ENCODE data around the gene ANKRD17.
A peak's percentile ranks its signal among the peaks of the same experiment; 100 is the strongest.
"Not testable (repeated sequence)": the region's sequence is repeated elsewhere in the genome, so short reads cannot be mapped to it uniquely, and the experiment has no call there.

Gene ANKRD17, protein sequence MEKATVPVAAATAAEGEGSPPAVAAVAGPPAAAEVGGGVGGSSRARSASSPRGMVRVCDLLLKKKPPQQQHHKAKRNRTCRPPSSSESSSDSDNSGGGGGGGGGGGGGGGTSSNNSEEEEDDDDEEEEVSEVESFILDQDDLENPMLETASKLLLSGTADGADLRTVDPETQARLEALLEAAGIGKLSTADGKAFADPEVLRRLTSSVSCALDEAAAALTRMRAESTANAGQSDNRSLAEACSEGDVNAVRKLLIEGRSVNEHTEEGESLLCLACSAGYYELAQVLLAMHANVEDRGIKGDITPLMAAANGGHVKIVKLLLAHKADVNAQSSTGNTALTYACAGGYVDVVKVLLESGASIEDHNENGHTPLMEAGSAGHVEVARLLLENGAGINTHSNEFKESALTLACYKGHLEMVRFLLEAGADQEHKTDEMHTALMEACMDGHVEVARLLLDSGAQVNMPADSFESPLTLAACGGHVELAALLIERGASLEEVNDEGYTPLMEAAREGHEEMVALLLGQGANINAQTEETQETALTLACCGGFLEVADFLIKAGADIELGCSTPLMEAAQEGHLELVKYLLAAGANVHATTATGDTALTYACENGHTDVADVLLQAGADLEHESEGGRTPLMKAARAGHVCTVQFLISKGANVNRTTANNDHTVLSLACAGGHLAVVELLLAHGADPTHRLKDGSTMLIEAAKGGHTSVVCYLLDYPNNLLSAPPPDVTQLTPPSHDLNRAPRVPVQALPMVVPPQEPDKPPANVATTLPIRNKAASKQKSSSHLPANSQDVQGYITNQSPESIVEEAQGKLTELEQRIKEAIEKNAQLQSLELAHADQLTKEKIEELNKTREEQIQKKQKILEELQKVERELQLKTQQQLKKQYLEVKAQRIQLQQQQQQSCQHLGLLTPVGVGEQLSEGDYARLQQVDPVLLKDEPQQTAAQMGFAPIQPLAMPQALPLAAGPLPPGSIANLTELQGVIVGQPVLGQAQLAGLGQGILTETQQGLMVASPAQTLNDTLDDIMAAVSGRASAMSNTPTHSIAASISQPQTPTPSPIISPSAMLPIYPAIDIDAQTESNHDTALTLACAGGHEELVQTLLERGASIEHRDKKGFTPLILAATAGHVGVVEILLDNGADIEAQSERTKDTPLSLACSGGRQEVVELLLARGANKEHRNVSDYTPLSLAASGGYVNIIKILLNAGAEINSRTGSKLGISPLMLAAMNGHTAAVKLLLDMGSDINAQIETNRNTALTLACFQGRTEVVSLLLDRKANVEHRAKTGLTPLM (N-terminal part only)

GRCh38 chr4:73258686-73259570, at the start of gene ANKRD17:
TSS of gene ANKRD17 (minus strand) at chr4:73258798. CDS start at chr4:73258668, 130 bp downstream.
- DNase-seq (ENCODE audit: low read depth), result peak; percentile 82

- no peak for DNase-seq (ENCODE audit: low read depth)
These were observed 49.7 kb upstream of the ANKRD17 start for GRCh38 chr4:73308286-73308685.

DNA sequence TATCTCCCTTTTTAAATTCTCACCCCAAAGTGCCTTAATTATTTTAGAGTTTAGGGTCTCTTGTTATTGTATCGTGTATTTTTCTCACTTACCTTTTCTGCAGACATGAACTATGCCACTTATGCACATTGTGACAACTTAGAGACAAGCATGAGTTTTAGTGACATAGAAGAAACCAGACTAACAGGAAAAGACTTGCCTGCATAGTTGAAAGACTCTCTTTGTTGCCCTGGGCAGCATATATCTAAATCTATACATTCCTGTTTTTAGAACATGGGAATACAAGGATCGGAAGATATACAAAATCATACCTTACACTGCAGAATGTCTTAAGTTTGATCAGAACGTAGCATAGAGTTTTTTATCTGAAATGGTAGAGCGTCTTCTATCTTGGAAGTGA, 45.1 kb upstream of the ANKRD17 start:
- no peak for DNase-seq (ENCODE audit: low read depth)

DNA sequence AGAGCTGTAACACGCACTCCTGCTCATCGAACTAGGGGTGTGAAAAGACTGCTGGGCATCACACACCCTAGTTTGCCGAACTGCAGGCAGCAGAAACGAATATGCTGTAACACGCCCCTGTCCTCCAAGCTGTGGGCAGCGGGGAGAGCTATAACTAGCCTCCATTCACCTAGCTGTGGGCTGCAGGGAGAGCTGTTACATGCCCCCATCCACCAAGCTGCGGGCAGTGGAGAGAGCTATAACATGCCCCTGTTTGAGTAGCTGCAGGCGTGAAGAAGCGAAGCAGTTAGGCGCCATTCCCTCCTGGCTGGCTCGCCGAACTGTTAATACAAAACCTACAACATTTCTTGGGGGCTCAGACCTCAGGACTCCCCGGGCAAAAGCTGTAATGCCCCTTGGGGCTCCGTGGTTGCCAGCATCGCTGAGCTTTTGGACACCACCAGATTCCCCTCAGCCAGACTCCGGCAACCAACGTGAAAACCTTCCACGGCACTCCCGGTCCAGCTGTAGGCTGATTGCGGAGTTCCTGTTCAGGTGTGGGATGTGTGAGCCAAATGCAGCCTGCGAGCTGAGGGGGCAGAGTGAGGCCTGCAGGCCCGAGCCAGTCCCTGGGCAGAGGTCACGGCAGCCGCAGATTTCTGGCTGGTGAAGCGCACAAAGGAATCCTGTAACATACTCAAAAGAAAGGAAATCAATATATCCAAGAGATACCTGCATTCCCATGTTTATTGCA, 41.1 kb upstream of the ANKRD17 start:
- no peak for DNase-seq (ENCODE audit: low read depth)

- DNase-seq (ENCODE audit: low read depth), result not testable (repeated sequence)
These were observed 34.1 kb upstream of the ANKRD17 start for GRCh38 chr4:73292661-73293060.

- no peak for DNase-seq (ENCODE audit: low read depth)
These were observed 23.4 kb upstream of the ANKRD17 start for GRCh38 chr4:73281982-73282381.

GRCh38 chr4:73281396-73281795, 22.8 kb upstream of the ANKRD17 start:
- no peak for DNase-seq (ENCODE audit: low read depth)

- DNase-seq (ENCODE audit: low read depth), result no peak
These were observed 18.6 kb upstream of the ANKRD17 start for GRCh38 chr4:73277201-73277600.

DNA sequence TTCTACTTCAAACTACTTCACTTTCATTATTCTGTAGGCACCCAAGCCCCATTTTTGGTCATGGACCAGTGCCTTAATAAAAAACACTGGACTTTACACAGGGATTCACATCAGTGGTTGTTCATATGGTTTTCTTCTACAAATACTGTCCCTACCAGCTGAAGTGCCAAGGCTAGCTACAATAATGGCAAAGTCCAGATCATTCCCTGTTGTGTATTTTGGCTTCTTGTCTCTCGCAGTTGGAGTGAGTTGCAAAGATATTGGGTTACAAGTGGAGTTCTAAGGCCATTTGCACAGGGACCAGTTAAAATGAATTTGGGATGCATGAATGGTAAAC, 16.7 kb upstream of the ANKRD17 start:
- DNase-seq (ENCODE audit: low read depth), result no peak

GRCh38 chr4:73272816-73273215, 14.2 kb upstream of the ANKRD17 start:
- DNase-seq (ENCODE audit: low read depth), result no peak

DNA sequence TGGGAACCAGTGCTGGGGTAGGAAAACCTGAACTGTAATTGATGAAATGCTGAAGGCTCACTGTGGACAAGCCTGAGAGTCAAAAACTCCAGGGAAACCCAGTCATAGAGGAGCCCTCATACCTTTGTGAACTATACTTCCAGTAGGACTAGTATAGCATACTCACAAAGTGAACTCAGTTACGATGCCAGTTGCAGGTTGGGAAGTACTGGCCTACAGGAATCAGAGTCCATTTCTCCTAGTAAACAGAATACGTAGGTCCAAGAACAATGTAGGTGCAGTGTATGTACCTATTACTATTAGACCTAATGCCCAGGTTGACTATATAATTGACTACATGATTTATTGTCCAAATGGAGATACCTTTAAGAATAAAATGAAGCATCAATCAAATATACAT, 8.5 kb upstream of the ANKRD17 start:
- DNase-seq (ENCODE audit: low read depth), result no peak

DNA sequence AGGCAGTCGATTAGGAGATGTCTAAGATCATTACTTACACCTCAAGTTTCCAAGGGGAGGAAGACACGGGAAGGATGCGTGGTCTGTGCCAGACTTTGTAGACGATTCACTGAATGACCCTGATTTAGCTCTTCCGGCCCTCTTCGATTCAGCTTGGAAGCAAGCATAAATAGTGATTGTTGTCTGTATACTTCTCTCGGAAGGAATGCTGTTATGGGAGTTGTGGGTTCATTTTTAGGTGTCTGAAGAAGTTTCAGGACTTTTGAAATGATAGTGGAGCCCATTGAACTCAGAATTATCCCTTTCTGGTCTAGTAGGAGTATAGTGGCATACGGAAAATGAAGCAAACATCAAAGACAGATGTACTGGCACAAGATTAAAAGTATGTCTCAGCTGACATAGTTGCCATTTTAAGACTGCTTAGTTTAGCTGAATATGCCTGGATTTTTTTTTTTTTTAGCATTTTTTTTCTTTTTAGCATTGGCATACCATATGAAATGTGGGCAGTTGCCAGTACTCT, 1.0 kb upstream of the ANKRD17 start:
- DNase-seq (ENCODE audit: low read depth), result no peak

DNA sequence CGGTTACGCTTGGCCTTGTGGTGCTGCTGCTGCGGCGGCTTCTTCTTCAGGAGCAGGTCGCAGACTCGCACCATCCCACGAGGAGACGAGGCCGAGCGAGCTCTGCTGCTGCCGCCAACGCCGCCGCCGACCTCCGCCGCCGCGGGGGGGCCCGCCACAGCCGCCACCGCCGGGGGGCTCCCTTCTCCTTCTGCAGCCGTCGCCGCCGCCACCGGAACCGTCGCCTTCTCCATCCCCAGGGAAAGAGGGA, 237 bp downstream of the ANKRD17 start:
- no peak for DNase-seq (ENCODE audit: low read depth)

DNA sequence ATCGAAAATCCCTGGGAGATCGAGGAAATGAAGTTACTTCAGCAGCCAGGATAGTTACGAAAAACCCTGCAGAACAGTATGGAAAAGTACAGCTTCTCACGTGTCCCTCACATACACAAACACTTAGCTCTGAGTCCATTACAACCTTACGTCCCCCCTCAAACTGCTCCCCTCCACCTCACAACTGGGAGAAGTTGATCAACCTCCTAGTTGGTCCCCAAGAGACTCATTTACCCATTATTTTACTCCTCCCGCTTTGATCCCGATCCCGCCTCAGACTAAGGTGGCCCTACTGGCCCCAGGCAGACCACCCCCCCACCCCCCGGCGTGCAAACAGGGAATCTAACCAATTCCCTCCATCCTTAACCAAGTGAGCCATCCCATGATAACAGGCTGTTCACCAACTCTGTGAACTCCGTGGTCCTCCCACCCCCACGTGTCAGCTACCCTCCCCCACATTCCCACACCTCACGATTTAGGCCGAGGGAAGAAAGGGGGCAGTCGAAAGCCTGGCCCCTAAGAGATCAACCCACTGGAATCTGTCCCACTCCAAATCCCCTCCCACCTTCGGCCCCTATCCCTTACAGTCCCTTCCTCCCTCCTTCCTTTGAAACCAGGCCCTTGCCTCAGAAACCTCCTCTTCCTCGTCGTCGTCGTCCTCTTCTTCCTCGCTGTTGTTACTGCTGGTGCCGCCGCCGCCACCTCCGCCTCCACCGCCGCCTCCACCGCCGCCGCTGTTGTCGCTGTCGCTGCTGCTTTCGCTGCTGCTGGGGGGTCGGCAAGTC, 755 bp downstream of the ANKRD17 start:
- DNase-seq (ENCODE audit: low read depth), result no peak

GRCh38 chr4:73257234-73257633, 1.4 kb downstream of the ANKRD17 start:
- peak; percentile 39 for DNase-seq (ENCODE audit: low read depth)

- DNase-seq (ENCODE audit: low read depth), result not testable (repeated sequence)
These were observed 2.8 kb downstream of the ANKRD17 start for GRCh38 chr4:73255847-73256246.

DNA sequence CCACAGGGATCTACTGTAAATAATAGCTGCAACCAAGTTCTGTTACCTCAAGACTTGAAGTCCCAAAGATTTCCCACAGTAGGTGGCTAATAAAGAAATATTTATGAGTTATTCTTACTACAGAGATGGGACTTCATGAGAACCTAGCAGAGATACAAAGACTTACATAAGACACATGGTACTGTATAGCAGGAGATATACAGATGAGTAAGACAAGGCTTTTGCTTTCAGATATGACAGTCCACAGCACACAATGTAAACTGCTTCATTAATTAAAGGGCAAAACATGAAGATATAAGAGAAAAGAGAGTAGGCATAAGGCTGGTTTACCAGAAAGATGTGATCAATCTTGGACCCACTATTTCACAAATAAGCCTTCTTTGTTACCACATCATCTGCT, 6.6 kb downstream of the ANKRD17 start:
- DNase-seq (ENCODE audit: low read depth), result no peak

DNA sequence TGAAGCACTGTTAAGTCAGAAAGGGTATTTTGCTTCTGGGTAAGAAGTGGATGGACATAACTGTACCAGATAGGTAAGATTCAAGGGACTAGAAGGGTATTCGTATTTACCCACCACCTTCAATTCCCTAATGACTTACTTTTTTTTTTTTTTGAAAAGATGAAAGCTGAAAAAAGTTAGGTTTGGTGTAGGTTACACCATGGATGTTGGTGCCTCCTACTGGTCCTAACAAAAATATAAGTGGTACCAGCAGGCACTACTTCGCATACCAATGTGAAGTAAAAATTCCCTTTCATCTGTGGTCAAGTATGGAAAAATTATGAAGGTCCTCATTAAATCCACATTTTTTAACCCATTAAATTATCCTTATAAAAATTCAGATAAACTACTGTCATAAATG, 7.2 kb downstream of the ANKRD17 start:
- no peak for DNase-seq (ENCODE audit: low read depth)

DNA sequence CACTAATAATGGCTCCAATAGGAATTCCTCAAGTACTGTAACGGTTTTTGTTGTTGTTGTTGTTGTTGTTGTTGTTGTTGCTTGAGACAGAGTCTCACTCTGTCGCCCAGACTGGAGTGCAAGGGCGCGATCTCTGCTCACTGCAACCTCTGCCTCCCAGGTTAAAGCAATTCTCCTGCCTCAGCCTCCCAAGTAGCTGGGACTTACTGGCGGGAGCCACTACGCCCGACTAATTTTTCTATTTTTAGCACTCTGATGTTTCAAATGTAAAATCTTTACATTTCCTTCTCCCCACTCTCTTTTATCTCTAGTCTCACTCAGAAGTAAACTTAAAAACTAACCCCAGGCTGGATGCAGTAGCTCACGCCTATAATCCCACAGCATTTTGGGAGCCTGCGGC, 8.0 kb downstream of the ANKRD17 start:
- no peak for DNase-seq (ENCODE audit: low read depth)

DNA sequence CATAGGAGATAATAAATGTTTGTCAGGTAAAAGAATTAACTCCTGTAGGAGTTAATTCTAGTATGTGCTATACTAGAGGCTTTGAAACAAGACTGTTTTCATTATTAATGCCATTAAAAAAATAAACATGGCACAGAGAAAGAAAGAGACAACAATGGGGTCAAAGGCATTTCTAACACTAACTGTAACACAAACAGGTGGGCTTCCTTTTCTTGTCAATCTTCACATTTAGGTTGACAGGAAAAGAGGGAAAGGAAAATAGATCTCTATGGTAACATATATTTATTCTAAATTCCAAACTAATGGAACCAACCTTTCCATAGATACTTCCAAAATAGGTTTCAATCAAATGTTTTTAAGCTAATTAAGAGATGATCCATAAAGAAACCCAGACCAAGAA, 9.8 kb downstream of the ANKRD17 start:
- DNase-seq (ENCODE audit: low read depth), result no peak

Data from stimulated activated CD8-positive, alpha-beta memory T cell treated with anti-CD3 and anti-CD28 coated beads, Interleukin-12 subunit alpha, Interleukin-12 subunit beta, amount 100 ng/mL, for 1 hour (primary cell).